ENCODE measurements around the gene C9orf78.

The C9orf78 gene

DNA sequence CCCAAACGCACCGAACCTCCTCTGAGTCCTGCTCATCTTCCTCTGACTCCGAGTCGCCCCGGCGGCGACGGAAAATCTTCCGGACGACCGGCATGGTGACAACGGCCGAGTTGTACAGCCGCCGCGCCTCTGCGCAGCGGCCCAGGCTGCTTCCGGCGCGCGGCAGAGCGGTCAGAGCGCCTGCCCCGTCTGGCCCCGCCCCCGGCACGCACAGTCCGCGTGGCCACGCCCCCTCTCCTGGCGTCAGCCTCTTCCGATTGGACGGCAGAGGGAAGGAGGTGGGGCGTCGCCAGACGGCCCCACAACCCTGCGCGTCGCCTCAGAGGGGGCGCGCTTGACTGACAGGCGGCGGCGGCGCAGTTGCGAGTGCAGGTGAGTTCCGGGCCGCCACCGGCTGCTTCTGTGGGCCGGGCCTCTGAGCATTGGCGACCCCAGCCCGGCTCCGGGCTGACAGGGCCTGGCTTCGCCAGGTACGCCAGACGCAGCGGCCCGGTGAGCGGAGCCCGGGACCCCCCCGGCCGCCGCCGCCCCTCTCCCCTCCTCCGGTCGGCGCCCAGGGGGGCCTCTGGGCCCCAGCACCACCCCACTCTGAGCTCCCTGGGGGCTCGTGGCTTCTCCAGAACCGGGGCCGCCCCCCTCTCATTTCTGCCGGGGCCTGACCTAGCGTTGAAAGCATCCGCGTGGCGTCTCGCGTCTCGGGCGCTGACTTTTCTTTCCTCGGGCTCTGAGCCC lies at the start of gene C9orf78, which contains the start of gene USP20:
C9orf78 (minus strand) TSS at position 148 of the 732 bp plus-strand sequence; CDS start at position 94, 54 bp downstream.
USP20 (plus strand) TSS at position 331 of the 732 bp plus-strand sequence. CDS start 17,098 bp downstream, outside the sequence.
- DNase-seq (ENCODE audit: low spot score): peak; percentile 96

DNA sequence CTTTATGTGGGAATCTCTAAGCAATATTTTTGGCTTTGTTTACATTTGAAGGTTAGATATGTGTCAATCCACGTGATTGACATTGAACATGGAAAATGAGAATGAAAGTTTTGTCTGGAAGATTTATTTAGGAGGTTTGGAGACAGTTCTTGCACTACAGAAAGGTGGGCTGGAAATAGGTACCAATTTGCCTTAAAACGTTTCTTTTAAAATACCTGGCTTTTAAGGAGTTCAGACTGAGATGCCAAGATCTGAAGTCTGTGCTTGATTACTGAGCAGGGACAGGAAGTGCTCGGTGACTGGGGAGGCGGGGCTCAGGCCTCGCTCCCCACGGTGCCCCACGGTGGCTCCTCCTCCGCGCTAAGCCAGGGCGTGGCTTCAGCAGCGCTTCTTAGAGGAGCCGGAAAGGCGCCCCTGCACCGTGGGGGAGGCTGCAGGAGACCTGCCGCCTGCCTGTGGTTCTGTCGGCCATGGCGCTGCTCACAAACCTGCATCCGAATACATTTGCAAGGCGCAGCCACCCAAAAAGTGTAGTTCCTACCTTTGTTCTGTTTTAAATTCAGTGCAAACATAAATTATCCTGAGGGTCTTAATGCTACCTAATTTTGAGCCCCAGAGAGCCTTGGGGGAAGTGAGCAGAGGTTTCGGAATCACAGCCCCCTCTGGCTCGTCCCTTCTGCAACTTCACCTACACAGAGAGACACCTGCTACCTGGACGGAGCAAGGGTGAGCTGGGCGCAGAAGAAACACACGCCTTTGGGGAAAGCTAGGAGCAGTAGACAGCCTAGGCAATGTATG lies 49.3 kb upstream of the C9orf78 start:
- DNase-seq (ENCODE audit: low spot score): peak; percentile 89

DNA sequence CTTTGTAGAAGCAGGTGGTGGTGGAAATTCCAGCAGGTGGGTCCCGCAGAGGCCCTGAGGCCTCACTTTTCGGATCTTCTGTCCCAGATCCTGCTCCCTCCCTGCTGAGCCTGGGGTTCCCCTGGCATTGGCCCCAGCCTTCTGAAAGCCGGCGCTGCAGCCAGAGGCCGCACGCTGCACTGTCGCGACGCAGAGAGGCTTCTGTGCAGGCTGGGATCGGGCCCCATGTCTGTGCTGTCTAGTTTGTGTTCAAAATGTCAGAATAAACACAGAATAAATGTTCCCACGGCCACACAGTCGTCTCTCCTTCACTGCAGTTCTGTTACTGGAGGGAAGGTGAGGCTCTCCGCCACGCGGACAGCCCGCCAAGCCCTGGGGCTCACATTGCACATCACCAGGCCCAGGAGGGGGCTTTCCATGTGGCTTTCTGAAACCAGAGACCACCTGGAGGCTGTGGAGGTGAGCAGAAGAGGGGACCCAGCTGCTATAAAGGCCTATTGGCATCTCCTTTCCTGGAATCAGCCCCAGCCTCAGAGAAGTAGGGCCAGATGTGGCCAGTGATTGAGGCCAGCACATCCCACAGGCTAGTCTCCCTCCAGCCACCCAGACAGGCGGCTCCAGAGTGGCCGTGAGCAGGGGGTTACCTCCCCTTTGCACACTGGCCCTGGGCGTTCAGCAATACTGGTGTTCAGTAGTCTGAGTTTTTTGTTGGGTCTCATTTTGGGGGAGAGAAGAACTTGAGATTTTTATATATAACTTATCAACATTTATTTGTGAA lies 46.7 kb upstream of the C9orf78 start:
- no peak for DNase-seq (ENCODE audit: low spot score)

- DNase-seq (ENCODE audit: low spot score): no peak
Observed at GRCh38 chr9:129880654-129881546, 45.8 kb upstream of the C9orf78 start.

GRCh38 chr9:129879991-129880653 lies 45.0 kb upstream of the C9orf78 start:
- no peak for DNase-seq (ENCODE audit: low spot score)

DNA sequence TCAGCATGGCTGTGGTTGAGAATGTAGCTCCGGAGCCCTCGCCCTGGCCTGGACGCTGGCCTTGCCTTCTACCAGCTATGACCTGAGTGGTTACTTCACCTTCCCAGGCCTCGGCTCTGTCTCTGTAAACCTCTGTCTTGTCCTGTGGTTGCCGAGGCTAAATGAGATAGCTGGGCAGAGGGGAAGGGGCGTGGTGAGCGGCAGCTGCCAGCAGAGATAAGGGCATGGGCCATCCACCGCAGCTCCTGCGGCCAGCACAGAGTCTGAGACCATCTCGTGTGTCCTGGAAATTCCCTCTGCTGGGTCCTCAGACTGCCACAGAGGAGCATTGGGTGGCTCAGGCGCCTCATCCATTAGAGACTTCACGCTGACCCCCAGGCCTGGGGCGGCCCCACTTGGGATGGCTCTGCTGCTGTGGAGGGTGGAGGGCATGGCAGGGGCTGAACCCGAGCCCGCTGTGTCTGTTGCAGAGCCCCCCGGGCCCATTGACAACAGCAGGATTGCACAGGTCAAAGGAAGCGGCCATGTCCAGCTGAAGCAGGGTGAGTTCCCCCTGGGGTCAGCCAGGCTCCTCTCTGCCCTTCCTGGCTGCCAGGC lies 44.1 kb upstream of the C9orf78 start:
- DNase-seq (ENCODE audit: low spot score): no peak

- DNase-seq (ENCODE audit: low spot score): no peak
Observed at GRCh38 chr9:129878291-129878690, 43.2 kb upstream of the C9orf78 start.

GRCh38 chr9:129876815-129877214 lies 41.7 kb upstream of the C9orf78 start:
- no peak for DNase-seq (ENCODE audit: low spot score)

GRCh38 chr9:129875687-129876395 lies 40.8 kb upstream of the C9orf78 start:
- DNase-seq (ENCODE audit: low spot score): peak; percentile 80

GRCh38 chr9:129875181-129875611 lies 40.1 kb upstream of the C9orf78 start:
- DNase-seq (ENCODE audit: low spot score): no peak

- no peak for DNase-seq (ENCODE audit: low spot score)
Observed at GRCh38 chr9:129874261-129875101, 39.4 kb upstream of the C9orf78 start.

- no peak for DNase-seq (ENCODE audit: low spot score)
Observed at GRCh38 chr9:129873563-129874190, 38.6 kb upstream of the C9orf78 start.

DNA sequence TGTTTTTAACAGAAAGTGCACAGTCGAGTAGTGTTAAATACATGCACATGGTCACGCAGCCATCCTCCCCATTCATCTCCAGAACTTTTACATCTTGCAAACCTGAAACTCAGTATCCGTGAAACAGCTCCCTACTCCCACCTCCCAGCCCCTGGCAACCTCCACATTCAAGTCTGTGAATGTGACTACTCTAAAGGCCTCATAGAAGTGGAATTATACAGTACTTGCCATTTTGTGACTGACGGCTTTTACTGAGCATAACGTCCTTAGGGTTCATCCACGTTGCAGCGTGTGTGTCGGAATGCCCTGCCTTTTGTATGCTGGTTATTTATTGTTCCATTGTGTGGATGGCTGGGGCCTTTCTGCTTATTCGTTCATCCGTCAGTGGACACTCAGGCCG lies 36.0 kb upstream of the C9orf78 start:
- DNase-seq (ENCODE audit: low spot score): no peak

GRCh38 chr9:129869585-129870501 lies 34.8 kb upstream of the C9orf78 start:
- no peak for DNase-seq (ENCODE audit: low spot score)

- no peak for DNase-seq (ENCODE audit: low spot score)
Observed at GRCh38 chr9:129868872-129869486, 33.9 kb upstream of the C9orf78 start.

- DNase-seq (ENCODE audit: low spot score): no peak
Observed at GRCh38 chr9:129868023-129868871, 33.2 kb upstream of the C9orf78 start.

Data from cerebellar cortex (tissue), 1 donor.